AG04450 (cell line): ENCODE measurements around the gene CXADR. TPM values are rescaled to one million over a fixed set of nuclear protein-coding genes. Genes with fewer than 3 reads are reported as not detected.

Source experiments
- CTCF ChIA-PET: fragments of 300-600, 350-600 bp; formaldehyde crosslinking; extraction: SDS; loops from one replicate; lab custom pipeline; 2022; ENCODE audit warnings: antibody characterized with exemption, inconsistent platforms; lab: Charles Lee
- POLR2A ChIA-PET: fragments of 350-600 bp; formaldehyde crosslinking; extraction: SDS; loops from one replicate; lab custom pipeline; 2021; ENCODE audit warnings: antibody characterized with exemption, inconsistent platforms; lab: Yijun Ruan, JAX
- DNase-seq: peaks from one replicate; pipeline ENCODE4 v3.0.0-alpha.2; 2011; ENCODE audit warnings: low read depth, low spot score
- H3K27ac ChIP-seq: one replicate; pipeline ENCODE4 v1.5.1; 2012; ENCODE audit warnings: low read depth, low read length, control low read depth
- H3K27me3 ChIP-seq: one replicate; pipeline ENCODE4 v1.6.0; 2012; ENCODE audit warnings: low read length; ENCODE audit not compliant: control insufficient read depth, insufficient read depth
- H3K4me3 ChIP-seq: 2 replicates; pipeline ENCODE4 v1.5.1; 2011; ENCODE audit warnings: mild to moderate bottlenecking, low read depth, low read length, control low read depth
- H3K9me3 ChIP-seq: 2 replicates; pipeline ENCODE4 v1.5.1; 2012; ENCODE audit warnings: low read length; ENCODE audit not compliant: control insufficient read depth, insufficient read depth
- polyA plus RNA-seq: library from polyadenylated mRNA; depleted of rRNA; stranded (reverse); fragments of >200 nt; gene quantifications from 2 replicates; pipeline ENCODE4 v1.2.3, GENCODE V29; 2011
- TF ChIP-seq, protein P1 (sequence below): IDR thresholded peaks from 2 replicates; pipeline ENCODE4 v1.5.1; 2011; ENCODE audit warnings: low read depth, low read length, control low read depth, inconsistent platforms

The CXADR gene
- polyA plus RNA-seq, 1 experiment, result 0.99 TPM

DNA sequence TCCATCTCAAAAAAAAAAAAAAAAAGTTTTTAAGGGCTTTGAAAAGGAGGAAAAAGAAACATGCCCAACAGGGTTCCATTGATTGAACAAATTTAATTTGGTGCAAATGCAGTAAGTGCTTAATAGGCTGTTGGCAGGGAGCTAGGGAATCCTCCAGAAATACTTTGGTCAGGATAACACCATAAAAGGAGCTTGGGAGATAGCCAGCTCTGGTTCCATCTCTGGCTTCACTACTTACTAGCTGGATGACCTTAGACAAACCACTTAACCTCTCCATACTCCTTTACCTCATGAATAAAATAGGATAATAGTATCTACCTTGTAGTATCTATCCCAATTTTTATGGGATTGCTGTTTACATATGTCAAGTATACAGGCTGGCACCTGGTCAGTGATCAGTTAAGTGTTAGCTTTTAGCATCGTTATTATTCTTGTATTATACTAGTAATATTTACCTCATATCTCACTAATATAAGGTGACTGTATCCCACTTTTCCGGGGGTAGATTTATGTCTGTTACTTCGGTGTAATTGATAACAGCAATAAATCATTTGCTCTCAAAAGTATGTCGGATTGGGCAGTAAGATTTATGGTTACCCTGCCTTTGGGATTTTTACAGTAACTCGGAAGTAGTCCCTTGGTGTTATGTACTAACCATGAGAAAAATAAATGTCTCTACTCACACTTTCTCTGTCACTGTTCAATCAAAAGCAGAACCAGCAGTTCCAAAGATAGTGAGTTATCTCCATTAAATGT, 63.4 kb downstream of the CXADR start:
- CTCF ChIA-PET, result interaction anchor here (1.0 to 1.4 kb wide), 2 partner anchors 10 to 22 kb away, joined by 3 to 9 read pairs; no protein-coding TSS in a partner anchor
- H3K9me3 ChIP-seq, result no peaks in the 10 kb centered on the region
- POLR2A ChIA-PET, result no interaction called here

DNA sequence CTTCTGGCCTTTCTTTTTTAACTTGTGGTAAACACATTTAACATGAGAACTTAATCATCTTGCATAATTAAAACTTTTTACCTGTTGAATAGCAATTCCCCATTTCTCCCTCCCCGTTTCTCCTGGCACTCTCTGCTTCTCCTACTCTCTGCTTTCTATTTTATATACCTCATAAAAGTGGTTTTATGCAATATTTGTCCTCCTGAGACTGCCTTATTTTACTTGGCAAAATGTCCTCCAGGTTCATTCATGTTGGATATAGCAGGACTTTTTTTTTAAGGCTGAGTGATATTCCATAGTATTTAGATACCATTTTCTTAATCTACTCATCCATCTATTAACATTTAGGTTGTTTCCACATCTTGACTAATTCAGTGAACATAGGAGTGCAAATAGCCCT, 64.9 kb downstream of the CXADR start:
- H3K4me3 ChIP-seq, result no peak overlapping the region
- H3K27me3 ChIP-seq, result no peaks in the 10 kb centered on the region
- POLR2A ChIA-PET, result no interaction called here
- CTCF ChIA-PET, result no interaction called here
- no peak for DNase-seq
- no peaks in the 10 kb centered on the region for H3K9me3 ChIP-seq
- no peak overlapping the region for H3K27ac ChIP-seq
- TF ChIP-seq, protein P1, sequence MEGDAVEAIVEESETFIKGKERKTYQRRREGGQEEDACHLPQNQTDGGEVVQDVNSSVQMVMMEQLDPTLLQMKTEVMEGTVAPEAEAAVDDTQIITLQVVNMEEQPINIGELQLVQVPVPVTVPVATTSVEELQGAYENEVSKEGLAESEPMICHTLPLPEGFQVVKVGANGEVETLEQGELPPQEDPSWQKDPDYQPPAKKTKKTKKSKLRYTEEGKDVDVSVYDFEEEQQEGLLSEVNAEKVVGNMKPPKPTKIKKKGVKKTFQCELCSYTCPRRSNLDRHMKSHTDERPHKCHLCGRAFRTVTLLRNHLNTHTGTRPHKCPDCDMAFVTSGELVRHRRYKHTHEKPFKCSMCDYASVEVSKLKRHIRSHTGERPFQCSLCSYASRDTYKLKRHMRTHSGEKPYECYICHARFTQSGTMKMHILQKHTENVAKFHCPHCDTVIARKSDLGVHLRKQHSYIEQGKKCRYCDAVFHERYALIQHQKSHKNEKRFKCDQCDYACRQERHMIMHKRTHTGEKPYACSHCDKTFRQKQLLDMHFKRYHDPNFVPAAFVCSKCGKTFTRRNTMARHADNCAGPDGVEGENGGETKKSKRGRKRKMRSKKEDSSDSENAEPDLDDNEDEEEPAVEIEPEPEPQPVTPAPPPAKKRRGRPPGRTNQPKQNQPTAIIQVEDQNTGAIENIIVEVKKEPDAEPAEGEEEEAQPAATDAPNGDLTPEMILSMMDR, result no peak

More for the DNA sequence above, 63.4 kb downstream of the CXADR start:
- DNase-seq, result no peak
- Histone ChIP-seq H3K27ac (no peak overlapping the region), H3K27me3 (no peaks in the 10 kb centered on the region), H3K4me3 (no peak overlapping the region)
- TF ChIP-seq, protein P1, result no peak

DNA sequence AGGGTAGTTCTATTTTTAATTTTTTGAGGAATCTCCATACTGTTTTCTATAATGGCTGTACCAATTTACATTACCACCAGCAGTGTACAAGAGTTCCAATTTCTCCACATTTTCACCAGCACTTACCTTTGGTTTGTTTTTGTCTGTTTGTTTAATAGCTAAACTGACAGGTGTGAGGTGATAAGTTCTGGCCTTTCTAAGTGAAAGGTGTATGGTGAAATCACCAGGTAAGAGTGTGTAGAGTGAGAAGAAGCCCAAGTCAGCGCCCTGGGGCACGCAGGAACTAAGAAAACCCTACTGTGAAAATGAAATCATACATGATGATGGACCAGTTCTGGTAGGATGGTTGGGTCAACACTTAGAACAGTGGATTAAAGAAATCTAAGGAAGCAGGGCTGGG, 65.3 kb downstream of the CXADR start:
- TF ChIP-seq, protein P1, result no peak
- ChIA-PET POLR2A (no interaction called here), CTCF (no interaction called here)

DNA sequence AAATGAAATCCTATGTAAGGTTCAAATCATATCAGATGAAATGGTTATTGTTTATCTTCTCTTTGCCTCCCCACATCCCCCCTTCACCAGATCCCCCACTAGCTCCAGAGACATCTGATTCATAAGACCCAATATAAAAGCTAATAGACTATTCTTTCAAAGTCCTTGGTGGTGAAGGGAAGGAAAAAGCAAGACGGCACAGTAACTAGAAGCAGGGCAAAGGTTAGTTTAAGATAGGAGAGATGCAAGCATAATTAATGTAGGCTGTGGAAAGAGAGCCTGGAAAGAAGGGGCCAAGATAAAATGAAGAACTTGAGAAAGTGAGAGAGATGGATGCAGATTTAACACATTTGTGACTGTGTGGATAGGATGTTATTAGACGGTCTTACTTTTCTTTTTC, 66.0 kb downstream of the CXADR start:
- no peak overlapping the region for H3K27ac ChIP-seq
- H3K27me3 ChIP-seq, result no peaks in the 10 kb centered on the region
- TF ChIP-seq, protein P1, result no peak
- no peaks in the 10 kb centered on the region for H3K9me3 ChIP-seq
- DNase-seq, result no peak
- H3K4me3 ChIP-seq, result no peak overlapping the region
- ChIA-PET CTCF (no interaction called here), POLR2A (no interaction called here)

More for the DNA sequence above, 65.3 kb downstream of the CXADR start:
- Histone ChIP-seq H3K9me3 (no peaks in the 10 kb centered on the region), H3K27ac (no peak overlapping the region), H3K27me3 (no peaks in the 10 kb centered on the region), H3K4me3 (no peak overlapping the region)
- DNase-seq, result no peak

DNA sequence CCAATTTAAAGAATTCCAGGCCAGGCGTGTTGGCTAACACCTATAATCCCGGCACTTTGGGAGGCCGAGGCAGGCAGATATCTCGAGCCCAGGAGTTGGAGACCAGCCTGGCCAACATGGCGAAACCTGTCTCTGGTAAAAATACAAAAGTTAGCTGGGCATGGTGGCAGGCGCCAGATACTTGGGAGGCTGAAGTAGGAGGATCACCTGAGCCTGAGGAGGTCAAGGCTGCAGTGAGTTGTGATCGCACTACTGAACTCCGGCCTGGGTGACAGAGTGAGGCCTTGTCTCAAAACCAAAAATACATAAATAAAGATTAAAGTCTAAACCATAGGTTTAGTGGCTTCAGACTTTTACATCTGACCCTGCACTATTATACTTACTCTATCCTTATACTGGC, 67.5 kb downstream of the CXADR start:
- TF ChIP-seq, protein P1, result no peak
- ChIA-PET CTCF (interaction anchor here (7.2 kb wide), 1 partner anchor 193 kb away, joined by 303 read pairs; no protein-coding TSS in a partner anchor), POLR2A (no interaction called here)
- no peak overlapping the region for H3K27ac ChIP-seq
- no peak for DNase-seq
- no peaks in the 10 kb centered on the region for H3K9me3 ChIP-seq
- H3K27me3 ChIP-seq, result no peaks in the 10 kb centered on the region
- H3K4me3 ChIP-seq, result no peak overlapping the region
